Suppressor macrophage treated with lipopolysaccharide for 1 hour (primary cell): ENCODE data around the gene TOMT.

Experiments used
- DNase-seq, 3 donors: peaks; one replicate each; pipeline ENCODE4 v3.0.0-alpha.2; 2020 to 2022

TOMT gene

GRCh38 chr11:72088076-72088808 lies 17.5 kb upstream of the TOMT start:
- peak in 1 of 3 donors; percentile 36 for DNase-seq

DNA sequence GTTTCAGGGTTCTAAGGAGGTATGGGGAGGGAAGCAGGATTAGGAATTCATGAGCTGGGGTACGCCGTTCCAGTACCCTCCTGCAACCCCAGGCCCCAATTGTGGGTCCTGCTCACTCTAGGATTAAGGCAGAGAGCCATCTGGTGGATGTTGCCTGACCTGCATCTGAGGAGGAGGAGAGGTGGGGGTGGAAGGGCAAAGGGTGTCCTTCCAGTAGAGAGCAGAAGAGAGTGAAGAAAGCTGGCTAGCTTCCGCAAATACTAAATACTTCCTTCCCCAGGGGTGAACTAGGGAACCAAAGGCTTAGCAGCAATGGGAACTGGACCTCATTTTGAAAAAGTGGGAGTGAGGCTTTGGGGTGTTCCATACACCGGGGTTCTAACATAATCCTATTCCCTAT lies 14.4 kb upstream of the TOMT start:
- peak; percentile 89 to 90 (median 89) for DNase-seq

DNA sequence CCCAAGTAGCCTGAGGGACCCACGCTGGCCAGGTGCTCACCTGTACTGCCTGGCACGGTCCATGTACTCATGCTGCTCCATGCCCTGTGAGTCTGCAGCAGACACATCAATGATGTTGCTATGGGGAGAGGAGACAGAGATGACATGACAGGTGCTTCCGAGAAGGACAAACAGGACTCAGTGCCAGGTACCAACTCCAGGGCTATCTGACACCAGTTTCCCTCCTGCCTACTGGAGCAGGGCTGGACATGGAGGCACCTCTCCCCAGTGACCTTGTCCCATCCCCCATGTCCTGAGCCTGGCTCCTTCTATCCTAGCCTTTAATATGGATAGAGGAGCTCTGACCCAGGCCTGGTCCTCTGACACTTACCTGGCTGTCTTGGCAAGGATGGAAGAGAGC lies 7.0 kb upstream of the TOMT start:
- no peak for DNase-seq

DNA sequence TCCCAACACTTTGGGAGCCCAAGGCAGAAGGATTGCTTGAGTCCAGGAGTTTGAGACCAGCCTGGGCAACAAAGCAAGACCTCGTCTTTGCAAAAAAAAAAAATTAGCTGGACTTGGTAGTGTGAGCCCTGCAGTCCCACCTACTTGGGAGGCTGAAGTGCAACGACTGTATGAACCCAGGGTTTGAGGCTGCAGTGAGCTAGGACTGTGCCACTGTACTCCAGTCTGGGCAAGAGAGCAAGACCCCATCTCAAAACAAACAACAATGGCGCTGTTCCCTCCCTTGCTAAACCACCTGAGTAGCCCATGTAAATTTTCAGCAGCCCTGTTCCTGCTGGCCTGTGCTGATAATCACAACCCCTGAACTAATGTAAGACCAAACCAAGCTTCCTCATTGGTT lies 5.7 kb upstream of the TOMT start:
- DNase-seq = no peak

DNA sequence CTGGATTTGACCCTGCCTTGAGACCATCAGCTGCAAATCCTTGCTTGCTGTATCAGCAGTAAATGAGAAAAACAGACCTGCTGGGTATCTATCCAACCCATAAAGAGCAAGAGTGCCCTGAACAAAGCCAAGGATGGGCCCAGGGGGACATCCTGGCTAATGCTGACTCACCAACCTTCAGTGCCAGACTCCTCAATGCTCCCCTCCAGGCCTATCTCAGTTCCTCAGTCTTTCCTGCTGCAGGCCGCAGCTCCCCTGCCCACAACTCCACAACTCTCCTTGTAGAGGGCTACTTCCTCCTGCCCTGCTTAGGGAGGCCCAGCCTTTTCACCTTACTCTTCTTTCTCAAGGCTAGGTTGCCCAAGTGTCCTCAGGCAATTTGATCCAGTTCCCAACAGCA lies 5.3 kb upstream of the TOMT start:
- peak; percentile 35 to 59 (median 43) for DNase-seq

GRCh38 chr11:72102162-72102561 lies 3.6 kb upstream of the TOMT start:
- DNase-seq = no peak

GRCh38 chr11:72102631-72102945 lies 3.1 kb upstream of the TOMT start:
- DNase-seq = no peak

DNA sequence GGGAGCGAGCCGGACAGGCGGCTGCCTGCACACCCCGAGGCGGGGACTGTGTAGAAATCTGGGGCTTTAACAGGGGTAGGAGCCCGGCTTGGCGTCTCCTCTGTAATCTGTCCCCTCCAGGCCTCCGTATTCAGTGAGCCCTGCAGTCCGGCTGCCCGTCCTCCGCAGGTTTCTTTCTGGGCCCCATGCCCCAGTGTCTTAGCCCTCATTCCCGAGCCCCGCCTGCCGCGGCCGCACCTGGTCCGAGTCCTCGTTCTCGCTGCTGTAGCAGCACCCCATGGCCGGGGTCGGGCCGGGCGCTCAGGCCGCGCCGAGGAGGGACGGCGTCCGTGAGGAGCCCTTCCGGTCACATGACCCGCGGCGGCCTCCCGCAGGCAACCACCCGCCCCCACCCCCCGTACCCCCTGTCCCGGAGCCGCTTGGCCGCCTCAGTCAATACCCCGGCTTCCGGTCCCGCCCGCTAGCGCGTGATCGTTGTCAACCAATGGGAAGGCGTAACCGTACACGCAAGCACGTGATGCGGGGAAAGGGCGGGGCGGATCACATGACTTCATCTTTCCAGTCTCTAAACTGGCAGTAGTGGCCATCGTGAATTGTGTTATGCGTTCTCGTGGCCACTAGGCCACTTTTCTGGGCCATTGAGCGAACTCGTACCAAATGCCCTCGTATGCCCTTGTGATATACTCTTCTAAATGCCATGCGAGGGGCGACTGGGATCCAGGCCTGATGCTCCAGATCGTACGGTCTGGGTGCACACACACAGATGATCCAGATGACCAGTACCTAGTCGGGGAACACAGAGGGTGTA lies 2.6 kb upstream of the TOMT start, which contains the start of gene LAMTOR1:
Gene LAMTOR1, minus strand, starts transcription at position 352 of the 808 bp plus-strand sequence. Its CDS starts 73 bp downstream, at position 279.
- peak; percentile 99 for DNase-seq

DNA sequence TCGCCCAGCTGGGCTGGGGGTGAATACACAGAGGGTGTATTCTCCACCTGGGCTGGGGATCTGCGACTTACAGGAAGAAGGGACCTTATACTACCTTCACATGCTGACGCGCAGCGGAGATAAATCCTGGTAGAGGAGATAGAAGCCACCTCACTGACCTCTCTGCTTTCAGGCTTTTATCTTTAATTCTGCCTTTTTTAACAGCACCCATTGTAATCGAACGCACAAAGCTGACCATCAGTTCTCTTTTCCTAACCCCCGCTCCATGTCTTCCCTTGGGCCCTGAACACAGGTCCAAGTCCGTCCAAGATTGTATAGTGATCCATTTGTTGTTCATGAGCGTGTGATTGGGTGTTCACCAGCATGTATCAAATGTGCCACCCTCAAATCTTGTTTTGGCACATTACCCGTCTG lies 2.0 kb upstream of the TOMT start:
- DNase-seq = no peak

GRCh38 chr11:72111300-72112142 lies 5.8 kb downstream of the TOMT start:
- DNase-seq = no peak

DNA sequence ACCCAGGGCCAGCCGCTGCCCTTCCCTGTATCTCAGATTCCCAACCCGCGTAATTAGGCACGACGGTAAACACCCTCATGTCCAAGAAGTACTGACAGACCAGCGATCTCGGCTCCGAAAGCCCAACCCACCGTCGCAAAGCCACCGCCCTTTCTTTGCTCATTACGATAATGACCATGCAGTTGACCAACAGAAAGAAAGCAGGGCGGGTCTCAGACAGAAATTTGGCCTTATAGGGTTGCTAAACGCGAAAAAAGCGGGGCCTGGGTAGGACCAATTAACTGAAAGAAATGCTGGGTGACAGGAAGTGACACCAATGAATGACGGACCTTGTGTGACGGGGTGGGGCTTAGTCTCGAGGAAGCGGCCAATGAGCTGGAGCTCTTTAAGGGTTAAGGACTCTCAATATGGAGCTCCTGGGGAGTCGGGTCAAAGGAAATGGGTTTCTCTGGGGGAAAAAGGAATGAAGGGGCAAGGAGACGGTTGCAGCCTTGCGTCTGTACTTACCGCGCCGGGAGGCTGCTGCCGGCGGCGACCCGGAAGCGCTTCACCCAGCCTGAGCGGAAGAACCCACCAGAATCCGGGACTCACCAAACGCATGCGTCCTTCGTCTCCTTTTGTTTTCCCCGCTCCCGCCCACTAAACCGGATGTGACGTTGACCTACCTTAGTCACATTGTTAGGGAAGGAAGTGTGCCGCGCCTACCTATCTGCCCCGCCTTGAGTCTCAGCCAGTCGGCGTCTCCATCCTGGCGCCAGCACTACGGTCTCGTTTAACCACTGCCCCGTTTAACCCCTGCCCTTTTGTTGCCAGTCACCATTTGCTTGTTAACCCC lies 6.6 kb downstream of the TOMT start, which contains the start of gene ANAPC15:
Gene ANAPC15, minus strand, starts transcription at position 553 of the 835 bp plus-strand sequence. CDS start 1,419 bp downstream, outside the sequence.
- peak; percentile 98 to 100 (median 100) for DNase-seq

- no peak for DNase-seq
Measured at GRCh38 chr11:72112978-72113808, 7.5 kb downstream of the TOMT start.

DNA sequence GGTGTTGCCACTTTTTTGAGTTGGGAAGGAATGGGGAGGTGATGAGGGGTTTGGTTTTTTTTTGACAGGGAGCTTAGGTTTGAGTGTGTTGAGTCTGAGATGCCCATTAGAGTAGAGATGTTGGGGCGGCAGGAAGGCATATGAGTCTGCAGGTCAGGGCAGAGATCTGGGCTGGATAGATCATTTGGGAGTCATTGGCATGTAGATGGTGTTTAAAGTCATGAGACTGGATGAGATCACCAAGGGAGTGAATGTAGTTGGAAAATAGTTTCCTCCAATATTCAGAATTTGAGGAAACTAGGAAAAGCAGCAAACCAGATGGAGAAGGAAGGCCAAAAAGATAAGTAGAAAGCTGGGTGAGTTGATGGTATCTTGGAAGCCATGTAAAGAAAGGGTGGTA lies 8.8 kb downstream of the TOMT start:
- no peak for DNase-seq

DNA sequence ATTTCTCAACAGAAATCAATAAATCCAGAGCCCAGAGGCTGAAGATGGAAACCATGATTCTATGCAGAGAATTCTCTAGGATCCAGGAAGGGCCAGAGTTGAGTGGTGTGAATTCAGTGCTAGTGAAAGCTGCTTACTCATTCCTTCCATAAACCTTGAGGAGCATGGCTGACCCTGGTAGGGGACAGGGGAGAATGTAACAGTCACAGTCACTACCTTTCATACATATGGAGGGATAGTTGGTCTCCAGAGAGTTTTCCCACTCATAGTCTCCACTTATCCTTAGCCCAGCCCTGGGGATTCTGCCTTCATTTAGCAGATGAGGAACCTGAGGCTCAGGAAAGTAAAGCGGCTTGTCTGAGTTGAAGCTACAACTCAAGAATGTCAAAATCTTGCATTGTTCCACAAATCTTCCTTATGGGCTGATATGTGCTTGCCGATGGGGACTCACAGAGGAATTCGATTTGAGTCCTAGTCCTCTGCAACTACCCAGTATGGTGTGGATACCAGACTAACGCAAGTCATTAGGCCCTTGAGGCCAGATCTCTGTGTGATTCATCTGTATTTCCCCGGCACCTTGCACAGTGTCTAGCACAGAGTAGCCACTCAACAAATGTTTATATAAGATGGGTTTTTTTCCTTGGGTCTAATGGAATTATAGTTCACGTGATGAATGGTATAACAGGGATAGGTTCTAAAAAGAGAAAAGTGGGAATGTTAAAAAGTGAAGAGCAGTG lies 10.5 kb downstream of the TOMT start:
- peak in 1 of 3 donors; percentile 24 for DNase-seq

- no peak for DNase-seq
Measured at GRCh38 chr11:72119198-72119597, 13.5 kb downstream of the TOMT start.

GRCh38 chr11:72120930-72121329 lies 15.2 kb downstream of the TOMT start:
- DNase-seq = no peak

- DNase-seq = no peak
Measured at GRCh38 chr11:72122607-72123006, 16.9 kb downstream of the TOMT start.

GRCh38 chr11:72123117-72123653 lies 17.5 kb downstream of the TOMT start:
- DNase-seq = no peak

DNA sequence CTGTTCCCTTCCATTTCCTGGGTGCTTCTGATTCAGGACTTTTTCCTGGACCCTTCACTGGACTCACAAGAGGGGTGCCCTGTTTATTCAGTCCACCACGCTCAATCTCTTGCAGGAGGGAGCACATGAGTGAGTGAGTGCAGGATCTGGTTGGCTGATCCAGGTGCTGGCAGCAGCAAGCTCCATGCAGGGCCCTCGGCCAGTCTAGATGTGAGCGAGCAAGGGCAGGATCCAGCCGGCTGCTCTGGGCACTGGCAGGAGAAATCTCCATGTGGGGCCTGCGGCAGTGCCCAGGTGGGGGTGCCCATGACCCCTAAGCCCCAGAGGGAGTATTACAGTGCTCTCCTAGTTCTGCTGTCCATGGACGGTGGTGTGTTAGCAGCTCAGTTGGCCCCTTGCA lies 18.3 kb downstream of the TOMT start:
- no peak for DNase-seq

DNA sequence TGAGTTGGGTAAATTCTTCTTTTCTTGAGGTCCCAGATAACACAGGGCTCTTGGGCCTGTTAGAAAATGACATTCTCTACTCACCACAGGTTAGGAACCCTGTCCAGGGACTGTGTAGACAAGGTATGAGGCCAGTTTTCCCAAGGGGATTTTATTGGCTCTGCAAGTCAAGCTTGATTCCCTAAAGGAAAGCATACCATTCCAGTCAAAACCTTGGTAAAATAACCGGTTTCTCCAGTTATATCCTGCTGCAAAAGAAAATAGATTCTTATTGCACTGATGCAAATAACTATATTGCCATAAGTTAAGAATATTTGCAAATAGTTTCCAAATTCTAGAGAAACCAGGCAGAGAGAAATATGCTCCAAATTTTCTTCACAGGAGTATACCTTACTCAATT lies 20.2 kb downstream of the TOMT start:
- no peak for DNase-seq
